ENCODE data around the gene ARHGAP18.

ARHGAP18 gene

DNA sequence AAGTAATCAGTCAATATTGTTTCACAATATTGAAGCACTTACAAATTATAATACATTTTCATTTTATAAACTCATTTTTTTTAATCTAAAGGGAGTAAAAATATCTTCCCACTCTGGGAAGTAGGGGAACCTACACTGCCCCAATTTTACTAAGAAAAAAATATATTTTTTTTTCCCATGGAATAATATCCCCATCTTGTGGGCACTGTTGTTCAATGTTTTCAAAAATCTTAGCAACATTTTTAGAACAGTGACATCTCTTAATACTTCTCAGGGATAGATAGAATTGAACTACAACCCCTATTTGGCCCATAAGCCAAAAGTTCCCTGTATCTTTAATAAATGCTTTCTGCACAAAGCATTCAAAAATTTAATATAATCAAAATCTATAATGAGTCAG, 42.9 kb downstream of the ARHGAP18 start:
- no peak for DNase-seq (ENCODE audit: low spot score)

DNA sequence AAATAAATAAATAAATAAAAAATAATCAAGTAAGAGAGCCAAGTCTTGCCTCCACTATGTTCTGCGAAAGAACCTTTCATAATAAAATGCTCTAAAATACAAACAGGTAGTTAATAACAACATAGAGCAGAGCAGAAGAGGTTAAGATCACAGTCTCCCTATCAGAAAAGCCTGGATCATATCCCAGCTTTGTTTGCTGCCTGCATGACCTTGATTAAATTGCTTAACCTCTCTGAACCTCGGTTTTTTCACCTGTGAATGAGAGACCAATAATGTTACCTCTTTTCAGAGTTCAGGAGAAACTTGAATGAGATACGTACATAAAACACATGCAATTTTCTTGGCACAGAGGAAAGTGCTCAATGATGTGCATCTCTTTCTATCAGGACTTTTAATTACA, 44.4 kb downstream of the ARHGAP18 start:
- DNase-seq (ENCODE audit: low spot score), result no peak

DNA sequence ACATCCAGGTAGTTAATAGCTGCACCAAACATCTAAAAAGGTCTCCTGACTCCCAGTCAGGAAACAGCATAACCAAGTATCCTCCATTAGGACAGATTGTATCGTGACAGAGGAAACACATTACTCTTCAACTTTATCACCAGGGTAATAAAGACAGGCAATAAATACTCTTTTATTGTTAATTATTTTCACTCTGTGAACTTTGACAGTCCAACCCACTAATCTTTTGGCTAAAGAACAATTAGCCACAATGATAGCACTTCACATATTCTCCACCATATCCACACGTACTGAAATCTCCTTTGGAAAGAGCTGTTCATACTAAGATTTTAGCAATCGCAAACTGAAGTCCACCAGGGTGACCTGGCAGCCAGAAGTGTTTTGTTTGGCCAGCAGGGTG, 46.4 kb downstream of the ARHGAP18 start:
- no peak for DNase-seq (ENCODE audit: low spot score)

DNA sequence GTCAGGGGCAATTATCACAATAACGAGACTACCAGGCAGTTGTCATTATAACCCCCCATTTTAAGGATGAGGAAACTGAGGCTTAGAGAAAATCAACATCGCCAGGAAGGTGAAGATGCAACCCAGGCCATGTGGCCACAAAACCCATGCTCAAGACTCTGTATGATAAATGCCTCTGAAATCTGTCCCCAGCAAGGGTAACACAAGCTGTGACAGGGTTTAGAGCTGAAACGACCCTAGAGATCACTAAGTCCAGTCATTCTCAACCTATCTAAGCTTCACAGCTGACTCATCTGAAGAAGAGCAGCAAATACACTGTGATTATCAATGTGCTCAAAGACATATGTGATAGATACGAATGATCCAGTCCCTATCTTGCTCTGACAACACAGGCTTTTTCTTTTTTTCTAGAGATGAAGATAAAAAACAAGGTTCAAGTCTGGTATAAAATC, 47.0 kb downstream of the ARHGAP18 start:
- DNase-seq (ENCODE audit: low spot score), result no peak

DNA sequence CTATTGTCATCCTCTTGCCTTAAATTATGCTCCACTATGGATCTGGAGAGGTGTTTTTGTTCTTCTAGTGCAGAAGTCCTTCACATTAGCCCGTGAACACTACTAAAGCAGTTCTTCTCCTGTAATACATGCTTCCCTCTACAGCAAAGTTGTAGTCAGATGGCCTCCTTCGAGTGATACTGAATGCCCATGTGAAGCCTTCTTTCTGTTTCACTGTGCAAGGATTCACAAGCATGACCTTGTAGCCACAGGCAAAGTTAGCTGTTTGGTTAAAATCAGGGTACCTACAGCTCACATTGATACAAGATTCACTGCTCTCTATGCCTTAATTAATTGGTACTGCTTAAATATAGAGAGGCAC, 47.6 kb downstream of the ARHGAP18 start:
- no peak for DNase-seq (ENCODE audit: low spot score)

DNA sequence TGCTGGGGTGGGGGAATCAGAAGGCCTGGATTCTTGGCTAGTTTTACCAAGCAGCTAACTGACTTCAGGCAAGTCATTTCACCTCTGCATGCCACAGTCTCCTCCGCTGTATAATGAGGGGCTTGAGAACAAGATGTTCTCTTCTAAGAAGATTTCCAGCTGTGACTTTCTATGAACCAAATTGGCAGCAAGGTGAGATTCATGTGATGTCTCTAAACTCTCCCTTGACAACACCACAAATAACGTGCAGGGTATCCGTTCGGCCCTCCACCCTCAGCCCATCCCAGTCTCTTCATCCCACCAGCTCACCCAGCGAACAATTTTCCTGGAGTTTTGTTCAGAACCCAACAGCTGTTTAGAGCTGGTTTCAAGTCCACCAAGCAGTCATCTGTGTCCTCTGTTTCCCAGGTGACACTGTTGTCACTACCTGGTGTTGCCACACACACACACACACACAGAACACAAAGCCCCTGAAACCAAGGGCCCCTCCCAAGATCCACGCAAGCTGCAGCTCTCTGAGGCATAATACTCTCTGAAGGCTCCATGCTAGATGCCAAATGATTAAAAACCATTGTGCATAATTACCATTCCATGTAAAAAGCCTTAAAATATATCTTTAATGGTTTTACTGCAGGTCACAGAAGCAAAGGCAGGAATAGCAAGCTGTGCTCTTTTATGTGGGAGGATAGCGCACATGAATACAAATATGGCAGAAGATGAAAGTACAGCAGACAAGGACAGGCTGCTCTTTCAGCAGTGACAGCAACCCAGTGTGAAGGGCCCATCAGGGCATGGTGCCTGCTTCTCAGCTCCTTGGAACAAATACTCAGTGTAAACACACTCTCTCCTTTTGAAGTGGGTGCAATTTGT, 48.2 kb downstream of the ARHGAP18 start:
- no peak for DNase-seq (ENCODE audit: low spot score)

DNA sequence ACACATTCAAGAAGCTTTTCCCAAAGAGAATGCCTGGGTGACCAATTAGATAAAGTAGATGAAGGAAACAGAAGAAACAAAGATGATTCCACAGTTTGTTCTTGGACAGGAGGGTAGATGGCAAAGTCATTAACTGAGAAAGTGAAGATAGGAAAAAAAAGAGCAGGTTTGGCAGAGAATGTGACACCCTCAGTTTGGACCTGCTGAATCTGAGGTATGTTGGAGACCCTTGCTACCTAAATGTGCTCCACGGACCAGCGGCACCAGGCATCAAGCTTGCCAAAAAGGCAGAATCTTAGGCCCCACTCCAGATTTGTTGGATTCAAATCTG, 49.7 kb downstream of the ARHGAP18 start:
- DNase-seq (ENCODE audit: low spot score), result no peak

DNA sequence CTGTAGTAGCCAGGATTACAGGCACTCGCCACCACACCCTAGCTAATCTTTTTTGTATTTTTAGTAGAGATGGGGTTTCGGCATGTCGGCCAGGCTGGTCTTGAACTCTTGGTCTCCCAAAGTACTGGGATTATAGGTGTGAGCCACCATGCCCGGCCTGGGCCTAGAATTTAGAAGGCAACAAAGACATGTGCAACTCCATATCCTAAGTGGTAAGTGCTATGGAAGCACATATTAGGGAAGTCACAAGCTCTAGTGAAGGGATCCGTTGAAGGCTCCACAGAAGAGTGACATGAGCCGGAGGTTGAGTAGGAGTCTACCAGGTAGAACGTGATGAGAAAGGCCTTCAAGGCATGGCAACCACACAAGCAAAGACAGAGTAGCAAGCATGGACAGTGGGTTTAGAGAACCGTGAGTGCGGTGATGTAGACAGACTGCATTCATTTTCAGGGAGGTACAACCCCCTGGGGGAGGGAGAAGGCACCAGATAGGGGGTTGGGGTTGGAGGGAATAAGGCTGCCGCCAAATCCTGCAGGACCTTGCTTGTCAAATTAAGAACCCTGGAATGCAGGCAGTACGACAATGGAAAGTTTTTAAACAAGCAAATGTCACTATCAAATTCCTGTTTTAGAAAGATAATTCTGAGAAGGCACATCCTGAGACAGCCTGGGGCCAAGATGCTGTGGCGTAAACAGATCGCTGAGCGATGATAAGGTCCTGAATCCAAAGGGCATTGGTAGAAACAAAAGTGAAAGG, 50.2 kb downstream of the ARHGAP18 start:
- no peak for DNase-seq (ENCODE audit: low spot score)

DNA sequence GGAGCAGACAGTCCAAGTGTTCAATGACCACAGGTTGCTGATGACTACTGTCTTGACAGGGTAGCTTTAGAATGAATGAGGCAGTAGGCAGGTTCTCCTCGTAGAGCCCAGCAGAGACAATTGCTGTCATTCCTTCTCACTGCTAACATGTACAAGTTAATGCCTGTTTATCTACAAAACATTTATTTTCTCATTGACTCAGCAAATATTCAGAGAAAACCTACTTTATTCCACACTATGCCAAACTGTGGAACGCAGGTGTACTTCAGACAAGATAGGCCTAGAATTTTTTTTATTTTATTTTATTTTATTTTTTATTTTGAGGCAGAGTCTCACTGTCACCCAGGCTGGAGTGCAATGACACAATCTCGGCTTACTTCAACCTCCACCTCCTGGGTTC, 50.8 kb downstream of the ARHGAP18 start:
- DNase-seq (ENCODE audit: low spot score), result no peak

DNA sequence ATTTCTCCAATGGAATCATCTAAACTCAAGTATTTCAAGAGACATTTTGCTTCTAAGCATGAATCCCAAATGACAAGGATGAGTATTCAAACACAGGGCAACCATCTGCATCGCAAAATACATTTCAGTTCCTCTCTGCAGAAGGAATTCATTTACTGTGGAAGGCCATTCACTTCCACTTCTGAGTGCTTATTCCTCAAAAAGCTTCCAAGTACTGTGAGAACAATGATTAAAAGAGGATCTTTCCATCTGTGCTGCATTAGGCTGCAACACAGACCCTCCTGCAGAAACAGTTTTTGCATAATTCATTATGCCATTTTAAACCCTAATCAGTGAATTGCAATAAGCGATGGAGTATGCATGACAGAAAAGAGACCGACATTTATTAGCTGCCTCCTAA, 52.5 kb downstream of the ARHGAP18 start:
- no peak for DNase-seq (ENCODE audit: low spot score)

DNA sequence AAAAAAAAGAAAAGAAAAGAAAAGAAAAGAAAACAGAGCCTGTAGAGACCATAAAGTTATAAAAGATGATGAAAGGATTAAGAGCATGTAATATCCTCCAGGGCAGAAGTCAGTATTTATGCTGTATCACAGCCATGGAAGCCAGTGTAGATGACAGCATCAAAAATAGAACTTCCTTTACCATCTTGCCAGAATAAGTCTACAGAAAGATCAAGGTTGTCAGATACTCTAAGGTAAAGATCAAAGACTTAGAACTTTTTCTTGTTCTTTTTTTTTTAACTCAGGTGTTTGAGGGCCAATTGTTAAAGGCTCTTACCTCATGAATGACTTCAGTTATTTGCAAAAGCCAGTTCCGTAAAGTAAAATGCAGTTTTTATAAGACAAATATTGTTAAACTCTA, 54.6 kb downstream of the ARHGAP18 start:
- no peak for DNase-seq (ENCODE audit: low spot score)

DNA sequence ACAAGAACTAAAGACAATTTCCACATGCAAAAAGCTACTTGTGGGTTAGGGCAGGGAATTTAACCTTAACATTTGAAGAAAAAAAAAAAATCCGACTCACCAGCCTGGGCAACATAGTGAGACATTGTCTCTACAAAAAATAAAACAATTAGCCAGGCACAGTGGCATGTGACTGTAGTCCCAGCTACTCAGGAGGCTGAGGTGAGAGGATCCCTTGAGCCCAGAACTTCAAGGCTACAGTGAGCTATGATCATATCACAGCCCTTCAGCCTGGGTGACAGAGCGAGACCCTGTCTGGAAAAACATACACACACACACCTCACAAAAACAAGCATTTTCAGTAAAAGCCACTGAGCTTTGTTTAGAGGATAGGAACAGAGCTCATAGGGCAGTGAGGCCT, 56.2 kb downstream of the ARHGAP18 start:
- no peak for DNase-seq (ENCODE audit: low spot score)

DNA sequence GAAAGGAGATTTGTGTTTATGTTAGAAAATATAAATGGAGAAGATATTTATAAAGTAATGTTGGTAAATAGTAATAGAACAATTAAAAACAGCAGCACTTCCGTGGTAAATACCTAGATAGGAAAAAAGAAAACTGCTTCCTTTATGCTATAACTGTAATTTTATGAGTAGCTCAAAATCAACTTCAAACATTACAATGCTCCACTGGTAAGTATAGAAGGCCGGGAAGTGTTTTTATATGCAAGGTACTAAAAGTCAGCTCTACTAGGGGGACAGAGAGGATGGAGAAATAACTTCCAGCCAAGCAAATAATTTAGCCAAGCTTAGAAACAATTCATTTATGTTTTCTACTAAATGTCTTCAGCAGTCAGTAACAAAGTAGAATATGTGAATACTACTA, 56.7 kb downstream of the ARHGAP18 start:
- no peak for DNase-seq (ENCODE audit: low spot score)

DNA sequence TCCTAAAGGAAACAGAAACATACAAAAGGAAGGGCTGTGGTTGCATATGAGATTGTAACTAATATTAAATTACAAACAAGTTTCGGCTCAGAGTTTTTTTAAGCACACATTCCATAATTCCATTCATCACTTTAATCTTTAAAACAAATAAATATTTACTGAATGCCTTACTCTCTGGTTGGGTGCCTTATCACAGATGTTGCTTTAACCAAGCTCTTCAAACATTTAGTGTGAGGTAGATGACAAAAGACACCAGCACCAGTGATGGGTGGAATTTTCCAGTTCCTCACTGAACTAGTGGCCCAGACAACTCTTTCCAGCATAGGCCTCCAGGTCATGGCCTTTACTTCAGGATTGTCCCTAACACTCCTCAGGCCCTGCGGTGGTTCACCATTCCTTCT, 58.7 kb downstream of the ARHGAP18 start:
- DNase-seq (ENCODE audit: low spot score), result no peak

DNA sequence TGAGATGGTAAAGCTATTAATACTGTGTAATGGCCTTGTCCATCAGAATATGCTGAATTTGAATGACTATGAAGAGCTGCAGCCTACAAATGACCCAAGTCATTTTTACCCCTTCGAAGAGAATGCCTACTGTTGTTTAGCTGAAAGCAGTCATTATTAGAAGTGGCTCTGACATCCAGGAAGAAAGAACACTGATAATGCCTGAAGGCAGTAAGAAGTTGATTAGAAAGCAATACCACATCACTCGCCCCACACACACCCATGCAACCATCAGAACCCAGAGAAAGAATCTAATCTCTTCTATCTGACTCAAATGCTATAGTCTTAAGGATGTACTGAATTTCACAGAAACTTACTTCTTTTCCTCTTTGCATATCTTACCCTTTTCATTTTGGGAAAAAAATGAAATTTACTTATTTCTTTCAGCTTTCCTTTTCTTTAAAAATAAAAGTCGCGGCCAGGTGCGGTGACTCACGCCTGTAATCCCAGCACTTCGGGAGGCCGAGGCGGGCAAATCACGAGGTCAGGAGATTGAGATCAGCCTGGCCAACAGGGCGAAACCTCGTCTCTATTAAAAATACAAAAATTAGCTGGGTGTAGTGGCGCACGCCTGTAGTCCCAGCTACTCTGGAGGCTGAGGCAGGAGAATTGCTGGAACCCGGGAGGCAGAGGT, 61.0 kb downstream of the ARHGAP18 start:
- no peak for DNase-seq (ENCODE audit: low spot score)

DNA sequence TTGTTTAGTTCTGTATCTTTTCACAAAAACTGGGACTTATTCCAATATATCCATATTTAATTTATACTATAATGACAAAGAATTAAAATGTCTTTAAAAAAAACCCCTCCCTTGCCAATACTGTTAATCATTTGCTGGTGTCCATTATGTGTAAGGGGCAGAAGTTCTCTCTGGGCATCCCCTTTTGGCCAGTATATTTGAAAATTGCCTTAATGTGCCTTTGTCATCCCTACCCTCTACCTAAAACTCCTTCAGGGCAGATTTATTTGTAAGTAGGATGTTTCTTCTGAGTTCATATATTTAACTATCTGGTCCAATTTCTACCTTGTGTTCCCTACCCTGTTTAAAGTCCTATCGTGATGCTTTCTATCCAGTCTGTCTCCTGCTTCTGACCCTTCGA, 62.9 kb downstream of the ARHGAP18 start:
- no peak for DNase-seq (ENCODE audit: low spot score)

DNA sequence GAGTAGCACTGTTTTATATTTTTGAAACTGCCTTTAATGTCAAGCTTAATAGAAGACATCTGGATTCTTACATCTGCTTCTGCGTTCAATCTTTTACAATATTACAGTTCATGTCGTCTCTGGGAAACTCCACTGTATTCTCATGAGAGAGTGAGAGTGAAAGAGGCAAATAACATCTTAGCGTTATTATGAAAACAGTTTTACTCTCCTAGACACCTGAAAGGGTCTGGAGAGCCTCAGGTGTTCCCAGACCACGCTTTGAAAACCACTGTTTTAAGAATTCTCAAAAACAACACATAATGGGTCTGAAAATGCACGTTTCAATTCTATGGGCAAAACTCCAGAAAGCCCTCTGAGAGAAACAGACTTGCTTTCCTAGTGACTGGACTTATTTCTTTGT, 63.3 kb downstream of the ARHGAP18 start:
- no peak for DNase-seq (ENCODE audit: low spot score)

DNA sequence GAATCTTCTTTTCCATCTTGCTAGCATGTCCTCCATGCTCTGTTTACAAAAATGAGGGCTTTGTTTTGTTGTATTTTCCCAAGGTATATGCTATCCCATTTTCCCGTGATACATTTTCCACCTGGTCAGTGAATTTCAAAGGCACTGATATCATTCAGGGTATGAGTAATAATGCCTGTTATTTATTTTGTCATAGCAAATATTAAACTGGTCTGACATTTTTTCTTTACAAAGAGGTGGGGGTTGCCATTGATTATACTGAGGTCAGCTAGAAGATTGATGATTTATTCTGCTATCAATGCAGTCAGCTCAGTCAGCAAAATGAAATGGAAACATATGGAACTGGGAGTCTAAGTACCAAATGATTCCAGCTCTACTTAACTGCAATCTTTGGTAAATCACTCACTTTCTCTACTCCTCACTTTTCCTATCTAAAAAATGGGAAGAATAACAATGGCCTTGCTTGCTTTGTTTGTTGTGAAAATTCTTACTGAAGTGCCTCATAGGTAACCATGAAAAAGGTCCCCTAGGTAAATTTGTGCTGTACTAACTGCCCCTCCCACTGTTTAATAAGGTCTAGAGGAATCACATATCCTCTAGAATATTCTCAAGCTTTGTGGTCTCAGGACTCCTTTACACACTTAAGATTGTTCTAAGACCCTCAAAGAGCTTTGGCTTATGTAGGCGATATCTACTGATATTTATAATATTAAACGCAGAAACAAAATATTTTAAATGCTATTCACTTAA, 64.0 kb downstream of the ARHGAP18 start:
- no peak for DNase-seq (ENCODE audit: low spot score)

DNA sequence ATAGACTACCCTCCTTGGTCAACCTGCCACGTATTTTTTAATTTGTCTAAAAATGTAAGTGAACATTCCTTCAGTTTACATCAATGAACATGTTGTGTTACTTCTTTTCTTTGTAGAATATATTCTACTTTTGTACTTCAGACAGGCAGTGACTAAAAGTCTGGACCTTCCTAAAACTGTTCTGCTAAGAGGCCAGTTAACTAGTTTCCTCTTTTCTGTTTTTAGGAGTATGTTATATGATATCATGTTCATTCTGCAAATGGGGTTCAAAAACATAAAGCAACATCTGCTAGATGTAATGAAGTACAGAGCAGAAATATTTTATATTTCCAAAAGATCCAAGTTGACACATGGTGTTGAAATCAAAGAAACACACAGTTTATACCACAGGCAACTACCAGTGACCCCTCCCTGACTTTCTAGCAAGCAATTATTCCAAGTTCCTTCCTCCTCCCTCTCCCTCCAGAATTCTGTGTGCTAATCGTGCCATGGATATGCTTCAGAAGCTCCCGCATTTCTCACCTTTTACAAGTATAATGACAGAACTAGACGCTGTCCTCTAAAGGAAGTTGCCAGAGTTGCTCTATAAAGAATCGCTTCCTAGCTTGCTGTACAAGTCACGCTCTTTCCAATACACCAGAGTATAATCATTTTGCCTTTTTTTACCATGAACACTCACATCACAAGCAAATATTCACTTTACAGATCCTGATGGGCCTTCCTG, 64.7 kb downstream of the ARHGAP18 start:
- no peak for DNase-seq (ENCODE audit: low spot score)

DNA sequence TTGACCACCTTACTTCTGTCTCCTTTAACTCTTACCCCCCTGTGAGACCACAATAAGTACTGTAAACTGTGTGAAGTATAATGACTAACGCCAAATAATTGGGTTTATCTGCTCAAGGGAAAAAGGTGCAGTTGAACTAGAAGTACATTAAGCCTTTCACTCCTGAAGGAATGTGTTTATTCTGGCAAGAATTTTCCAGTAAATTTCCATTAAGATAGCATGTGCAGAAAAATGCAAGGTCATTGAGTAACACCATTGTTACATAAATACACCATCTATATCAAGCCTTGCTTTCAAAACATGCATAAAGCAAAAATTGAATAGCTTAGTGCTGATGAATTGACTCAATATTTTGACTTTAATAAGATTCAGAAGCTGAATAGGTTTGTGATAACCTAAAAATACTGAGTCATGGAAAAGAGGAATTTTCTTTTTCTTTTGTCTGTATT, 65.4 kb downstream of the ARHGAP18 start:
- no peak for DNase-seq (ENCODE audit: low spot score)

DNA sequence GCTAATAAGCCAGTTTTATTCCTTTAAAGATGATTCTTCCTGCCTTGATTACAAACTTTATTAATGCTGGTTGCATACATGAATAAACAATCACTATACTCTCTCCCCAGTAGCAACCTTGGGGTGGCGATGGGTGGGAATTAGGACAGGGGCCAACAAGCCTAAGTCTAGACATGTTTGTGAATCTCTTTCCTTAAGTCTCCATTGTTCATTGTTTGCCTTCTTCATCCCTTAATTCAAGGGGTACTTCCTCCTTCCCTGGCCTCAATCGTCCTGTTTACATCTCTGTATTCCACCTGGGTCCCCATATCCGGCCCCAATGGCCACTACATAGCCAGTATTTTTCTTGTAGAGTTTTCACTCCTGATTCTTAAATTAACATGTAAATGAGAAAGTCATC, 66.0 kb downstream of the ARHGAP18 start:
- DNase-seq (ENCODE audit: low spot score), result no peak

DNA sequence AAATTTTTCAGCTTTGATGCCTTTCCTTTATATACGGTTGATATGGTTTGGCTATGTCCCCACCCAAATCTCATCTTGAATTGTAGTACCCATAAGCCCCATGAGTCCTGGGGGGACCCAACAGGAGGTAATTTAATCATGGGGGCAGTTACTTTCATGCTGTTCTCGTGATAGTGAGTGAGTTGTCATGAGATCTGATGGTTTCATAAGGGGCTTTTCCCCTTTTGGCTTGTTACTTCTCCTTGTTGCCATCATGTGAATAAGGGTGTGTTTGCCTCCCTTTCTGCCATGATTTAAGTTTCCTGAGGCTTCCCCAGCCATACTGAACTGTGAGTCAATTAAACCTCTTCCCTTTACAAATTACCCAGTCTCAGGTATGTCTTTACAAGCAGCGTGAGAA, 66.8 kb downstream of the ARHGAP18 start:
- no peak for DNase-seq (ENCODE audit: low spot score)
